Measurements from ENCODE around the gene OPA1.

- no peak for TF ChIP-seq GATA3 (IDR thresholded peaks at IDR 0.05; ENCODE audit: low read depth, low read length)
- no peak for TF ChIP-seq GATA2 (IDR thresholded peaks at IDR 0.05; ENCODE audit: low read depth, low read length)
These were observed 72.5 kb downstream of the OPA1 start for GRCh38 chr3:193665370-193665989.
